OCI-LY1 (cell line): Measurements from ENCODE around the gene VEPH1.

ENCODE experiments used
- CTCF ChIP-seq: fragments of 200-600 bp; sonication (generic), shearing (Covaris generic); IDR thresholded peaks from 2 replicates; pipeline ENCODE4 v1.5.1; 2017; ENCODE audit warnings: mild to moderate bottlenecking, antibody characterized with exemption, low read length, moderate library complexity, mixed read lengths
- EZH2 ChIP-seq: fragments of 200-600 bp; sonication (generic), shearing (Covaris generic); IDR thresholded peaks from 2 replicates; pipeline ENCODE4 v1.8.0; 2017; ENCODE audit warnings: borderline replicate concordance, mixed run types, mild to moderate bottlenecking, antibody characterized with exemption, low read length, moderate library complexity, mixed read lengths

- no peak for TF ChIP-seq EZH2
- TF ChIP-seq CTCF = no peak
Measured at GRCh38 chr3:157475921-157476414, 27.2 kb downstream of the VEPH1 start.
